OCI-M2 (cell line): ENCODE measurements around the gene P2RX2.

Experiments
- DNase-seq: peaks from one replicate; lab custom pipeline; 2025; ENCODE audit not compliant: unreplicated experiment; lab: John Stamatoyannopoulos, UW

Gene P2RX2

DNA sequence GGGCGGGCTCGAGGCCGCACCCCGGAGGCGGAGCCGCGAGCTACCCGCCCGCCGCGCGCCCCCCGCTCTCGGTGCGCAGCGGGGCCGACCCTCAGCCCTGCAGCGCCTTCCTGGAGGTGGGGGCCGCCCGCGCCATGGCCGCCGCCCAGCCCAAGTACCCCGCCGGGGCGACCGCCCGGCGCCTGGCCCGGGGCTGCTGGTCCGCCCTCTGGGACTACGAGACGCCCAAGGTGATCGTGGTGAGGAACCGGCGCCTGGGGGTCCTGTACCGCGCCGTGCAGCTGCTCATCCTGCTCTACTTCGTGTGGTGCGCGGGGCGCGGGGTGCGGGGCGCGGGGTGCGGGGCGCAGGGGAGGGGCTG lies at the start of gene P2RX2:
Gene P2RX2, plus strand, starts transcription at position 94 of the 361 bp plus-strand sequence. Its CDS starts 41 bp downstream, at position 135.
- no peak for DNase-seq

DNA sequence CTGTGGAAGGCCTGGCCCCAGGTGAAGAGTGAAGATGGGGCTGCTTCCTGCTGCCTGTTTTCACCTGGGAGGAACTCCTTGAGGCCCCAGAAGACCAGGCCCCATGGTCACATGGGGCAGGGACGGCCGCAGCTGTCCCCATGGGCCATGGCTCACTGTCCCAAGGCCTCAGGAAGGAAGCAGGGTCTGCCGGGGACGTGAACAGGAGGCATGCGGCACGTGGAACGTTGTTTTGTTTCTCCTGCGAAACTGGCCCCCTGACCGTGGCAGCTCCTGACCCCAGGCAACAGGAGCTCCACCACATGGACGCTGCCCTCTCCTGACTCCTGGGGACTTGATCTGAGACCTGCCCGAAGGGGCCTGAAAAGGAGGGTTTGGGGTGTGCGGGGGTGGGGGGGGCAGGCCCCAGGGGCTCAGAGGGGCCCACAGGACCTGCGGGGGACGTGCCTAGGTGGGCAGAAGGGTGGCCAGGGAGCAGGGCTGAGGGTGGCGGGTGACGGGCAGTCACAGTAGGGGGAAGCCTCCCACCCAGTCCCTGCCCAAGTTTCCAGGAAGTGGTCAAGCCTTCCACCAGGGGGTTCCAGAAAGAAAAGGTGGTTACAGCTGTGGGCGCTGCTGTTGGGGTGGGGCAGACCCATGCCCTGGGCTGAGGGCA lies 49.6 kb upstream of the P2RX2 start:
- no peak for DNase-seq

GRCh38 chr12:132569856-132570480 lies 48.6 kb upstream of the P2RX2 start:
- DNase-seq: no peak

DNA sequence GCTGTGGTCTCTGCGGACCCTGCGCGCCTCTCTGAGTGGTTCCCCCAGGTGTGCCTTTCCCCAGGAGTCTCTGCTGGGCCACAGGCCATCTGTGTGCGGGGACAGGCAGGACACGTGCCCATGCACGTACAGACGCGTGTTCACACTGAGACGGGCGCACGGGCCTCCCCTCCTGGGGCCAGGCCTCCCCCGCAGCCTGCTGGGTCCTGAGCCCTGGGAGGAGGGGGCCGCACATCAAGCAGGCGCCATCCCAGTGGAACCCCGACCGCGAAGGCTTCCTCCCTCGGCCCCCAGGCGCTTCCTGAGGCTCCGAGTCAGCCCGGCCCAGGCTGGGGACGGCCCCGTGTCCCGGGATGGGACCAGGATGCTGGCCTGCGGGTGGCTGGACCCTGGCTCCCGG lies 47.9 kb upstream of the P2RX2 start:
- DNase-seq: no peak

DNA sequence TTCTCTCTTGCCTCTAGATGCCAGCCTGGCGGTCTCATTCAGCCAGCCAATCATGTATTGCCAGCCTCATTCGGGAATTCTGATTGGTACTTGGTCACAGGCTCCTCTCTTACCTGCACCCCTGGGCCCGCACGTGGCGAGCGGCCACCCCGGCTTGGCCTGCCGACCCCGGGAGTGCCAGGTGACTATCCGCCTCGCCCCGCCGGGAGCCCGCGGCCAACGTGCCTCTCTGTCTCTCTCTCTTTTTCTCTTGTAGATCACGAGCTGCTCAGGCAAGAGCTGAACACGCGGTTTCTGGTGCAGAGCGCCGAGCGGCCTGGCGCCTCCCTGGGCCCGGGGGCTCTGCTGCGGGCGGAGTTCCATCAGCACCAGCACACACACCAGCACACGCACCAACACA lies 47.5 kb upstream of the P2RX2 start:
- DNase-seq: no peak

DNA sequence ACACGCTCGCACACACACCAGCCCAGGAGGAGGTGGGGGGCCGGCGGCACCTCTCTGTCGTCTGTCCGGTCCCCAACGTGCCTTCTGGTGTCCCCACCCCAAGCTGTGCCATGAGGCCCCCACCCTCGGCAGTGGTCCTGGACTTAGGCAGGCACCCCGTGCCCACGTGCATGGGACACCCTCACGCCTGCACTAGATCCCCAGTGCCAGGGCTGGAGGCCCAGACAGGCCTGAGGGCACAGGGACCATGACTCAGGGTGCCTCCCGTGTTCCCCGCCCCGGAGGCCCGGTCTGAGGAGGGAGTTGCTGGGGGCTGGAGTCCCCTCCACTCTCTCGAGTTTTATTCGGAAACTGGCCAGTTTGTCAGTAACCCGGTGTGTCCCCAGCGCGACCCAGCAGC lies 47.0 kb upstream of the P2RX2 start:
- DNase-seq: no peak

DNA sequence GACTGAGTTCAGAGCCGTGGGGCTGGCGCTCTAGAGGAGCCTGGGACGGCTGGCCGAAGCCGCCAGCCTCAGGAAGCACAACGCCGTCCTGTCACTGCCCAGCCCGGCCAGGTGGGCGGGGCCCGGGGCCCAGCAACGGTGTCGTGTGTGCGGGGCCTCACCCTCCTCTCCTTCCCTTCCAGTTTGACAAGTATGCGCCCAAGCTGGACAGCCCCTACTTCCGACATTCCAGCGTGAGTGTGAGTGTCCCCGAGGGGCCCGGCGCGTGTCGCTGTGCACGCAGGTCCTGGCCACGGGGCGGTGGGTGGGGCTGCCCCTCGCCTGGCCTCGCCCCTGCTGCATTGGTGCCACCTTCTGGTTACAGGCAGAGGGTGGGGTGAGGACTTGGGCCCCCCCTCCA lies 46.5 kb upstream of the P2RX2 start:
- no peak for DNase-seq

DNA sequence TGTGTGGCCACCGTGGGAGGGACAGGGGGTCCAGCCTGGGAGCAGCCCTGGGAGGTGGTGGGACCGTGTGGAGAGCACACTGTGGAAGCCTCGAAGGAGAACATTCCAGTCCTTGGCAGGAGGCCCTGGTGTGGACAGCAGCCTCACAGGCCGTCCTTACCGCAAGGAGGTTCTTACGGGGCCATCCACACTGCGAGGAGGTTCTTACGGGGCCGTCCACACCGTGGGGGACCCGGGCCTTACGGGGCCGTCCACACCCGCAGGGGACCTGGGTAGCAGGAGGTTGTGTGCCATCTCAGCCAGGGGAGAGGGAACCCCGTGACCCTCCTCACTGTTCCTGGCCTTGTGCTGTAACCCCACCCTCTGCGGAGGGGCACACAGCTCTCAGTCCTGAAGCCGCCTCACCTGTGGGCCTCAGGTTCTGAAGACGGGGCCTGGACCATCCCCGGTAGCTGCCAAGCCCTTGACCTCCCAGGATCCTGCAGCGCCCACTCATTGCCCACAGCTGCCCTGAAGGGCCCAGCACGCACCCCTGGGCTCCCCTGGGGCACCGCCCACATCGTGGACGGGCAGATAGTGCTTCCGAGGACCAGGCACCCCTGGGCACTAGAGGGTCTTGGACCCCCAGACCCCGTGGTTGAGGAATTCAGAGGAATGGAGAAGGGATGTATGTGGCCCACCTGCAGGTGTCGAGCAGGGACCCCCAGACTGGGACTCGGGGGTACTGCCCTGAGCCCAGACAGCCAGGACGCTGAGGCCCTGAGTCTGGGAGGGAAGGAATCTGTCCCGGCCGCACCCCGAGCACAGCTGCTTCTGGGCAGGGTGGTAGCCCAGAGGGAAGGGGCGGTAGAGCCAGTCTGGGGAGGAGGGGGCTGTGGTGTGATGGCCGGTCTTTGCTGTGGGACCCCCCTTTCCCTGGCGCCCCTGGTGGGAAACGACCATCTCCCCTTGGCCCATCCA lies 45.5 kb upstream of the P2RX2 start:
- no peak for DNase-seq

DNA sequence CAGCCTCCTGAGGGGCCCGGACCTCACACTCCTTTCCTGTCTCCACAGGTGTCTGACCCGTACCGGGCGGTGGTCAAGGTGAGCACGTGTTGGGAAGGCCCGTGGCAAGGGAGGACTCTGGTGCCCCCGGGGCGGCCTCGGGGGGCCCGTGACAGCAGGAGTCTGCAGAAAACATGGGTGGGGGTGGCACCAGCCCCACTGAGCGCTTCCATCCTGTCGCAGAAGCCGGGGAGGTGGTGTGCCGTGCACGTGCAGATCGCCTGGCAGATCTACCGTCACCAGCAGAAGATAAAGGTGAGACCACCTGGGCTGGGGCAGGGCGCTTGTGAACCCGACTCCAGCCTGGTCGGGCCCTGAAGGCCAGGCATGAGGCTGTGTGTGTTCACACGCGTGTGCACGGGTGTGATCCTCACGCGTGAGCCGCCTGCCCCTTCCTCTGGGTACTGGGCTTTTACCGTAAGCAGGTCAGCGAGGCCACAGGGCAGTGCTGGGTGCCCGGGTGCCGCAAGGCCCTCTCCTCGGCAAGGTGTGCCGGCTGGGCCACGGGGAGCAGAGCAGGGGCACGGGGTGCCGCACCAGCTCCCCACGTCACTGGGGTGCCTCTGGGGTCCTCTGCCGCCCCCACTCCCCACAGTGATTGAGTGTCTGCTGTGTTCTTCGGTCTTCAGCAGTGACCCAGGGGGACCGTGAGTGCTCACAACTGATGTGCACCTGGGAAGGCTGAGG lies 44.1 kb upstream of the P2RX2 start:
- DNase-seq: no peak

- no peak for DNase-seq
These were observed 42.9 kb upstream of the P2RX2 start for GRCh38 chr12:132575661-132576060.

DNA sequence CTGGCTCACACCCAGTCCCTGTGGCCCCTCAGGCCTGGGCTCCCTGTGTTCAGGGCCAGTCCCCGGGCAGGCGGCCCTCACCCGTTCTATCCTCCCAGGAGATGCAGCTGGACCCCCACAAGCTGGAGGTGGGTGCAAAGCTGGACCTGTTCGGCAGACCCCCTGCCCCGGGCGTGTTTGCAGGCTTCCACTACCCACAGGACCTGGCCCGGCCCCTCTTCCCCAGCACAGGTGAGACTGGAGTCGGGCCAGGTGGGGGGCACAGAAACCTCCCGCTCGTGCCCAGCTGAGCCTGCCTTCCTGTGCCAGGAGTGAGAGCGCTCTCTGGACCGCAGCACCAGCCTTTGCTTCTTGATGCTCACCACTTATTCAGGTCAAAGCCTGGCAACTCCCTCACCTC lies 41.9 kb upstream of the P2RX2 start:
- no peak for DNase-seq

DNA sequence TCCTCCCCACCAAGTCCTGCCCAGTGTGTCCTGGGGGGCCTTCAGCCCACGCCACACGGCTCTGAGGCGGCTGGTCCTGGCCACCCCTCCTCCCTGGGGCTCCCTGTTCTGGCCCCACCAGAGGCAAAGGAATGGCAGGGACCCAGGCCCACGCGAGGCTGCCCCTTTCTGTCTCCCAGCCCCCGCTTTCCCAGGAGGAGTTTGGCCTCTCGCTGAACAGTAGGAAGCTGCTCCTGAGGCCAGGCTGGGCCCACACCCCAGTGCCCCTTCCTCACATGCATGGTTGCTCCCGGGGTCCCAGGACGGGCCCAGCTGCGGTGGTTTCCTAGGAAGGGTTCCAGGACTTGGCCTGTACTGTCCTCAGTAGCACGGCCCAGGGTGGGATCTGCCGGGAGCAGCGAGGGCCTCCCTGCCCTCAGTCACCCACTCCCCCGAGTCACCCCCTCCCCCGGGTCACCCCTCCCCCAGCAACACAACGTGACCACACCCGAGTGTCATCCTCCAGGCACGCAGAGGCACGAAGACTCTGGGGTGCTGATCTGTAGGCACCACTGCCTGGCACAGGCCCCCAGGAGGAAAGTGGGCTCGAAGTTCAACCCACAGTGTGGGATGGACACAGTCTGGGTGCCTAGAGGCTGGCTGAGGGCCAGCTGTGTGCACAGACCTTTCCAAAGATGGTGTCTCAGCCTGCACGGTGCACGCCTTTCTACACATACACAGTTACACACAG lies 41.2 kb upstream of the P2RX2 start:
- DNase-seq: no peak

- no peak for DNase-seq
These were observed 40.5 kb upstream of the P2RX2 start for GRCh38 chr12:132578118-132578517.

- DNase-seq: no peak
These were observed 39.8 kb upstream of the P2RX2 start for GRCh38 chr12:132578826-132579225.

DNA sequence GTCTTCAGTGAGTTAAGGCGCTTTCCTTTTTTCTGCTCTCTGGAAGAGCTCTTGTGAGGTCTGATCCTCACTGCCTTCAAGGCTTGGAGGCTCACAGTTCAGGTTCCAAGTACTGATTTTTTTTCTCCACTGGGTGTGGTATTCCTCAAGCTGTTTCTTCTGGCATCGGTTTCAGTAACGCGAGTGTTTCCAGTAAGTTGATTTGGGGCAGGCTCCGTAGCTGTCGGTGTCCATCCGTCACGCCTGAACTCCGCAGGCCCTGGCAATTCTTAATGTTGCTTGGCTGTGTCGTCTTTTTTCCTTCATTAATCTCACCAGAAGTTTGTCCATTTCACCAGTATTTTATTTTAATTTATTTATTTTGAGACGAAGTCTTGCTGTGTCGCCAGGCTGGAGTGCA lies 38.8 kb upstream of the P2RX2 start:
- DNase-seq: no peak

- DNase-seq: no peak
These were observed 37.8 kb upstream of the P2RX2 start for GRCh38 chr12:132580701-132581292.

DNA sequence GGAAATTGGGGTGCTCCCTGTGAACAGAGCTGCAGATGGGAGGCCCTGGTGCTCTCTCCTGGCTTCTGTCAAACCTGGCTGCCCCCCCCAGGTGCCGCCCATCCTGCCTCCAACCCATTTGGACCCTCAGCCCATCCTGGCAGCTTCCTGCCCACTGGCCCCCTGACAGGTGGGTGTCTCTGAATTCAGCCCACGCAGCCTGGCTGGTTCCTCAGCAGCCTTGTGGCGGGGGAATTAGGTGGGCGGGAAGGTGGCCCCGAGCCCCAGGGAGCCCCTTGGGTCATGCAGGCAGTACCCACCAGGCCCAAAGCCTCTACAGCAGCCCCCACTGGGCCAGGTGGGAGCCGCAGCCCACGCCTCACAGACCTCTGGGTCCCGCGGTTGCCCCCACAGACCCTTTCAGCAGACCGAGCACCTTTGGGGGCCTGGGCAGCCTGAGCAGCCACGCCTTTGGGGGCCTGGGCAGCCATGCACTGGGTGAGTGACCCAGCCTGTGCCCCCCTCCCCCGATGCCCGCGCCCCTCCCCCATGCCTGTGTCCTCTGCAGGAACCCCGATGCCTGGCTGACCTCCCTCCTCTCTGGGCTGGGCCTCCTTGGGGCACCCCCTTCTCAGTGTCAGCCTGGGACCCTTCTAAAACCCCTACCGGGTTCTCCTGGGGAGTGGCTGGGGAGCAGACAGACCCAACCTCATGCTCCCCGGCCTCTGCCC lies 37.1 kb upstream of the P2RX2 start:
- no peak for DNase-seq

DNA sequence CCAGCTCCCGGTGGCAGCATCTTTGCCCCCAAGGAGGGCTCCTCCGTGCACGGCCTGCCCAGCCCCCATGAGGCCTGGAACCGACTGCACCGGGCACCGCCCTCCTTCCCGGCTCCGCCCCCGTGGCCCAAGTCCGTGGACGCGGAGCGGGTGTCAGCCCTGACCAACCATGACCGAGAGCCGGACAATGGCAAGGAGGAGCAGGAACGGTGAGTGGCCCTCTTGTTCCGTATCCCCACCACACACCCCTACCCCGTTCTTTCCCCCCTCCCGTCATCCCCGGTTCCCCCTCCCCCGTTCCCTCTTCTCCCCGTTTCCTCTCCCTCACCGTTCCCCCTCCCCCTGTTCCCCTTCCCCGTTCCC lies 36.5 kb upstream of the P2RX2 start:
- DNase-seq: no peak

GRCh38 chr12:132582582-132583410 lies 35.8 kb upstream of the P2RX2 start:
- DNase-seq: no peak
